Activated T-helper 2 cell treated with anti-CD3 and anti-CD28 coated beads, Interferon-gamma antibody, Interleukin-2, Interleukin-4, amounts not matched to agents 10 μg/mL and 5 μg/mL and 100 μg/mL, durations not matched to agents 14 hours and 24 hours and 36 hours (primary cell): ENCODE results near the gene RHO. TPM values are rescaled to one million over a fixed set of nuclear protein-coding genes. Genes with fewer than 3 reads are reported as not detected.

ENCODE experiments used
- DNase-seq: peaks from one replicate; pipeline ENCODE4 v3.0.0; 2021; ENCODE audit warnings: low spot score
- H3K27ac Mint-ChIP-seq: one replicate; pipeline ENCODE4 v1.8.0; 2021; ENCODE audit warnings: mixed read lengths
- H3K27me3 Mint-ChIP-seq: one replicate; pipeline ENCODE4 v1.8.0; 2021; ENCODE audit warnings: low read depth, mixed read lengths
- H3K36me3 Mint-ChIP-seq: one replicate; pipeline ENCODE4 v1.8.0; 2021; ENCODE audit warnings: low read depth, mixed read lengths
- H3K4me1 Mint-ChIP-seq: one replicate; pipeline ENCODE4 v1.8.0; 2021; ENCODE audit warnings: low read depth, mixed read lengths
- H3K4me3 Mint-ChIP-seq: one replicate; pipeline ENCODE4 v1.8.0; 2021; ENCODE audit warnings: low read depth, mild to moderate bottlenecking, moderate library complexity, mixed read lengths
- H3K9me3 Mint-ChIP-seq: one replicate; pipeline ENCODE4 v1.8.0; 2021; ENCODE audit warnings: mixed read lengths
- intact Hi-C: fragments of 100-400 bp; cut with micrococcal nuclease; formaldehyde crosslinking; loops from one replicate; pipeline ENCODE4 v1.15.1; 2023
- total RNA-seq: library from RNA; stranded (reverse); gene quantifications from 2 replicates; pipeline ENCODE4 v1.2.3, GENCODE V29; 2022

The RHO gene
- total RNA-seq, 1 donor from 2014 or later: not detected

- no peak for DNase-seq
- Mint-ChIP-seq H3K4me3 (no peak overlapping the region), H3K36me3 (no peaks in the 10 kb centered on the region), H3K27me3 (no peaks in the 10 kb centered on the region), H3K4me1 (no peaks in the 10 kb centered on the region), H3K9me3 (no peaks in the 10 kb centered on the region), H3K27ac (no peak overlapping the region)
- intact Hi-C loops: no loop called here
These were observed 48.3 kb downstream of the RHO start for GRCh38 chr3:129576514-129577352.

- Mint-ChIP-seq H3K4me1 (no peaks in the 10 kb centered on the region), H3K27ac (no peak overlapping the region), H3K4me3 (no peak overlapping the region), H3K27me3 (no peaks in the 10 kb centered on the region), H3K9me3 (no peaks in the 10 kb centered on the region), H3K36me3 (no peaks in the 10 kb centered on the region)
- intact Hi-C loops: no loop called here
- no peak for DNase-seq
These were observed 48.9 kb downstream of the RHO start for GRCh38 chr3:129577366-129577765.

GRCh38 chr3:129577925-129578786, 49.7 kb downstream of the RHO start:
- Mint-ChIP-seq H3K27ac (no peak overlapping the region), H3K27me3 (no peaks in the 10 kb centered on the region), H3K4me1 (no peaks in the 10 kb centered on the region), H3K4me3 (no peak overlapping the region), H3K36me3 (no peaks in the 10 kb centered on the region), H3K9me3 (no peaks in the 10 kb centered on the region)
- no peak for DNase-seq
- intact Hi-C loops: no loop called here

GRCh38 chr3:129579991-129580390, 51.6 kb downstream of the RHO start:
- DNase-seq: no peak
- Mint-ChIP-seq H3K27me3 (no peaks in the 10 kb centered on the region), H3K9me3 (no peaks in the 10 kb centered on the region), H3K4me3 (no peak overlapping the region), H3K4me1 (no peaks in the 10 kb centered on the region), H3K27ac (no peak overlapping the region), H3K36me3 (no peaks in the 10 kb centered on the region)
- intact Hi-C loops: no loop called here

GRCh38 chr3:129581623-129582022, 53.2 kb downstream of the RHO start:
- DNase-seq: no peak
- H3K4me3 Mint-ChIP-seq: no peak overlapping the region
- H3K27ac Mint-ChIP-seq: no peak overlapping the region
- H3K27me3 Mint-ChIP-seq: no peaks in the 10 kb centered on the region
- intact Hi-C loops: no loop called here
- H3K36me3 Mint-ChIP-seq: no peaks in the 10 kb centered on the region
- no peaks in the 10 kb centered on the region for H3K4me1 Mint-ChIP-seq
- no peaks in the 10 kb centered on the region for H3K9me3 Mint-ChIP-seq

GRCh38 chr3:129582799-129583198, 54.4 kb downstream of the RHO start:
- Mint-ChIP-seq H3K27ac (no peak overlapping the region), H3K4me1 (no peaks in the 10 kb centered on the region), H3K36me3 (no peaks in the 10 kb centered on the region), H3K27me3 (no peaks in the 10 kb centered on the region), H3K9me3 (no peaks in the 10 kb centered on the region), H3K4me3 (no peak overlapping the region)
- intact Hi-C loops: no loop called here
- no peak for DNase-seq

GRCh38 chr3:129583289-129583688, 54.9 kb downstream of the RHO start:
- no peak for DNase-seq
- Mint-ChIP-seq H3K27me3 (no peaks in the 10 kb centered on the region), H3K4me1 (no peaks in the 10 kb centered on the region), H3K36me3 (no peaks in the 10 kb centered on the region), H3K9me3 (no peaks in the 10 kb centered on the region), H3K4me3 (no peak overlapping the region), H3K27ac (no peak overlapping the region)
- intact Hi-C loops: no loop called here

GRCh38 chr3:129584631-129585030, 56.2 kb downstream of the RHO start:
- Mint-ChIP-seq H3K36me3 (no peaks in the 10 kb centered on the region), H3K4me1 (no peaks in the 10 kb centered on the region), H3K27me3 (no peaks in the 10 kb centered on the region), H3K27ac (no peak overlapping the region), H3K9me3 (no peaks in the 10 kb centered on the region), H3K4me3 (no peak overlapping the region)
- intact Hi-C loops: no loop called here
- DNase-seq: no peak

Other genes starting within 250 kb of the RHO start
- gene HMCES, start 249.8 kb upstream of the RHO start, total RNA-seq: 63.6 and 70.7 TPM in 2 replicates
- 0.25 and 0.48 TPM in 2 replicates for gene EFCAB12, start 100.0 kb upstream of the RHO start, total RNA-seq
- 41.9 and 45.9 TPM in 2 replicates for gene MBD4, start 88.7 kb upstream of the RHO start, total RNA-seq
- gene IFT122, start 88.4 kb upstream of the RHO start, total RNA-seq: 15.7 and 17.6 TPM in 2 replicates
- gene H1-8, start 14.5 kb downstream of the RHO start, total RNA-seq: not detected in 2 replicates
- gene PLXND1, start 78.0 kb downstream of the RHO start, total RNA-seq: 1.3 and 2.7 TPM in 2 replicates